SK-N-MC (cell line): ENCODE results near the gene SAFB2.

Experiments used
- DNase-seq: peaks from one replicate; pipeline ENCODE4 v3.0.0-alpha.2; 2011; ENCODE audit warnings: low read depth, low spot score
- H3K27ac ChIP-seq: fragments of 200-600 bp; sonication (generic); 2 replicates; pipeline ENCODE4 v1.5.1; 2016; ENCODE audit warnings: mixed run types
- H3K36me3 ChIP-seq: fragments of 200-600 bp; sonication (generic); 2 replicates; pipeline ENCODE4 v1.6.1; 2017; ENCODE audit warnings: antibody characterized with exemption, low read length, mixed read lengths; ENCODE audit not compliant: insufficient read depth
- H3K4me3 ChIP-seq: fragments of 200-600 bp; sonication (generic); 2 replicates; pipeline ENCODE4 v1.5.1; 2016
- H3K9ac ChIP-seq: fragments of 200-600 bp; sonication (generic); 2 replicates; pipeline ENCODE4 v1.8.0; 2017; ENCODE audit warnings: mixed run types, mixed read lengths; ENCODE audit not compliant: insufficient read length
- H3K9me3 ChIP-seq: fragments of 200-600 bp; sonication (generic); 2 replicates; pipeline ENCODE4 v1.6.1; 2017; ENCODE audit warnings: low read depth, mild to moderate bottlenecking, antibody characterized with exemption, low read length, moderate library complexity, mixed read lengths
- EZH2 ChIP-seq: fragments of 200-600 bp; sonication (generic); IDR thresholded peaks from one replicate; pipeline ENCODE4 v1.6.1; 2017; ENCODE audit warnings: antibody characterized with exemption
- FOXP2 ChIP-seq: optimal IDR thresholded peaks from 2 replicates; pipeline ENCODE3; 2011; ENCODE audit warnings: mild to moderate bottlenecking, moderate library complexity; ENCODE audit not compliant: insufficient read depth; ENCODE audit errors: extremely low read length, control extremely low read depth
- POLR2AphosphoS5 ChIP-seq: IDR thresholded peaks from 2 replicates; pipeline ENCODE4 v1.6.1; 2012; ENCODE audit warnings: mild to moderate bottlenecking, low read depth, low read length, borderline replicate concordance

SAFB2 gene

GRCh38 chr19:5622465-5623396, at the start of gene SAFB2, which contains the start of gene SAFB:
Gene SAFB2 (minus strand): TSS chr19:5622776. CDS start chr19:5622715, 61 bp downstream.
Gene SAFB (plus strand): TSS chr19:5623083. CDS start chr19:5623206, 123 bp downstream.
- H3K27ac ChIP-seq = peak within 1 kb of the TSS; percentile 92
- peaks cover 66% of the 10 kb centered on the region for H3K36me3 ChIP-seq
- H3K4me3 ChIP-seq = peak within 1 kb of the TSS; percentile 97
- TF ChIP-seq POLR2AphosphoS5 (peak; percentile 95), EZH2 (no peak)
- peak within 1 kb of the TSS; percentile 100 for H3K9ac ChIP-seq
- no peaks in the 10 kb centered on the region for H3K9me3 ChIP-seq
- DNase-seq = peak; percentile 97

GRCh38 chr19:5671600-5671999, 49.0 kb upstream of the SAFB2 start:
- TF ChIP-seq FOXP2 = no peak
- TF ChIP-seq EZH2 = no peak
- TF ChIP-seq POLR2AphosphoS5 = no peak
- no peak overlapping the region for H3K4me3 ChIP-seq
- peaks cover 32% of the 10 kb centered on the region for H3K36me3 ChIP-seq
- H3K9me3 ChIP-seq = no peaks in the 10 kb centered on the region
- DNase-seq = no peak
- no peak overlapping the region for H3K9ac ChIP-seq
- H3K27ac ChIP-seq = no peak overlapping the region

GRCh38 chr19:5669212-5669611, 46.6 kb upstream of the SAFB2 start:
- H3K36me3 ChIP-seq = peaks cover 56% of the 10 kb centered on the region
- no peak for DNase-seq
- TF ChIP-seq EZH2 = no peak
- no peak overlapping the region for H3K27ac ChIP-seq
- H3K4me3 ChIP-seq = no peak overlapping the region
- no peak overlapping the region for H3K9ac ChIP-seq
- no peaks in the 10 kb centered on the region for H3K9me3 ChIP-seq

- peak overlapping the region; percentile 71 for H3K27ac ChIP-seq
- no peak overlapping the region for H3K4me3 ChIP-seq
- no peaks in the 10 kb centered on the region for H3K9me3 ChIP-seq
- no peak for DNase-seq
- peaks cover 69% of the 10 kb centered on the region for H3K36me3 ChIP-seq
- TF ChIP-seq FOXP2 = no peak
- peak; percentile 16; the same call in 1 of the 2 replicates for TF ChIP-seq POLR2AphosphoS5
- no peak overlapping the region for H3K9ac ChIP-seq
Measured at GRCh38 chr19:5667751-5668271, 45.2 kb upstream of the SAFB2 start.

- Histone ChIP-seq H3K9ac (no peak overlapping the region), H3K4me3 (no peak overlapping the region), H3K27ac (no peak overlapping the region), H3K9me3 (no peaks in the 10 kb centered on the region), H3K36me3 (peaks cover 74% of the 10 kb centered on the region)
- TF ChIP-seq EZH2 = no peak
- DNase-seq = no peak
Measured at GRCh38 chr19:5666921-5667610, 44.5 kb upstream of the SAFB2 start.

GRCh38 chr19:5665781-5666513, 43.4 kb upstream of the SAFB2 start:
- DNase-seq = no peak
- Histone ChIP-seq H3K27ac (peak overlapping the region; percentile 36; the same call in 1 of the 2 replicates), H3K36me3 (peaks cover 85% of the 10 kb centered on the region), H3K9me3 (no peaks in the 10 kb centered on the region), H3K9ac (no peak overlapping the region), H3K4me3 (no peak overlapping the region)
- TF ChIP-seq EZH2 (no peak), FOXP2 (no peak), POLR2AphosphoS5 (no peak)

GRCh38 chr19:5664515-5664914, 41.9 kb upstream of the SAFB2 start:
- Histone ChIP-seq H3K9me3 (no peaks in the 10 kb centered on the region), H3K9ac (no peak overlapping the region), H3K4me3 (no peak overlapping the region), H3K36me3 (peaks cover 94% of the 10 kb centered on the region), H3K27ac (peak overlapping the region; percentile 49; the same call in 1 of the 2 replicates)
- TF ChIP-seq FOXP2 (no peak), POLR2AphosphoS5 (no peak), EZH2 (no peak)
- DNase-seq = no peak

GRCh38 chr19:5663904-5664303, 41.3 kb upstream of the SAFB2 start:
- TF ChIP-seq POLR2AphosphoS5 (no peak), EZH2 (no peak), FOXP2 (no peak)
- Histone ChIP-seq H3K9me3 (no peaks in the 10 kb centered on the region), H3K4me3 (no peak overlapping the region), H3K27ac (peak overlapping the region; percentile 49; the same call in 1 of the 2 replicates), H3K36me3 (peaks cover 89% of the 10 kb centered on the region), H3K9ac (no peak overlapping the region)
- no peak for DNase-seq

GRCh38 chr19:5661483-5661882, 38.9 kb upstream of the SAFB2 start:
- peaks cover 86% of the 10 kb centered on the region for H3K36me3 ChIP-seq
- TF ChIP-seq POLR2AphosphoS5 (no peak), FOXP2 (no peak), EZH2 (no peak)

More at GRCh38 chr19:5661483-5661882, 38.9 kb upstream of the SAFB2 start:
- Histone ChIP-seq H3K9me3 (no peaks in the 10 kb centered on the region), H3K9ac (no peak overlapping the region), H3K27ac (no peak overlapping the region), H3K4me3 (no peak overlapping the region)
- no peak for DNase-seq
